Inflammatory macrophage treated with lipopolysaccharide for 4 hours (primary cell): ENCODE measurements around the gene SLC5A9.
"Not testable (repeated sequence)": the region's sequence is repeated elsewhere in the genome, so short reads cannot be mapped to it uniquely, and the experiment has no call there.

Source experiments
- DNase-seq: peaks from one replicate; pipeline ENCODE4 v3.0.0-alpha.2; 2020

Gene SLC5A9

DNA sequence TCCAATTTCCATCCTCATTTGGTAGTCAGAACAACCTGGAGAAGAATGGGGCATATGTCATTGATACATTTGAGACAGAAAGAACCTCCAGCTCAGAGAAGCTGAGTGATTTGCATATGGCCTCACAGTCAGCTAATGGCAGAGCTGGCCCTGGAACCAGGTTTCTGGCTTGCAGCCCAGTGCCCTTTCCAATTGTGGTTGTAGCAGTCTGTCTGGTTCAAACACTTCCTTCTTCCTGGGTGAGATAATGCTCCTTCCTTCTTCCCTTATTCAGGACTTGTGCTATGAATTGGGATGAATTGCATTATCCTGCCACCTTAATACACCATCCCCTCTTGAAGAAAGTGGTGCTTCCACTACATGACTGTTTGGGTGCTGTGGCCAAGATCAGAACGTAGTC is 24.2 kb downstream of the SLC5A9 start:
- DNase-seq = peak; percentile 73

DNA sequence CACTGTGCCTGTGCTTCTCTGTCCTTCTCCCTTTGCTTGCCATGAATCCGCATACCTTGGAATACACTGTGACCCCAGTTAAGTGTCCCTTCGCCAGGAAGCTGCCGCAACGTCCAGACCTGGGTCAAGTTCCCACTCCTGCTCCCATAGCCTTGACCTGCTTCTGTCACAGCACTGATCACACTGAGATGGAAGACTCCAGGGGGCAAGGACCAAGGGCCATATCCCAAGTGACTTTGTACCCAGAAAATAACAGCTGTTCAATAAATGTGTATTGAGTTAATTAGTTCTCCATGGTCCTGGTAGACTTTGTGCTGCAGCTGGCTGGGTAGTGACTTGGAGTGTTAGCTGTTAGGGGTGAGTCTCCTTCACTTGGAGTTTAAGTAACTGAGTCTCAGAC is 25.8 kb downstream of the SLC5A9 start:
- no peak for DNase-seq

DNA sequence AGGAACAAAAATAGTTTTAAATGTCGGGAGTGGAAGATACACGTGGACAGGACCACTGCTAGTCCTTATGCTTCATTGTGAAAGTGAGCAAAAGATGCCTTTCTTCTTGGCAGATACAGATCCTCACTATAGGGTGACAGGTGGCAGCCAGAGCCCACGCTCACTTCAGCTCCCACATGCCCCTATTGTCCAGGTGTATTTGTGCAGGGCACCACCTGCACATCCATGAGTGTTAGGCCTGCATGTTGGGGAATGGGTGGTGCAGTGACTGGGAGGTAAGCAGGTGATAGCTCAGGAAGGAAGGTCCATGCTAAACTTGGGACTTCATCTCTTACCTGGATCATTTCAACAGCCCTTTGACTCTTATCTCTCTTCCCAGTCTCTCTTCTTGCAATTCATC is 27.4 kb downstream of the SLC5A9 start:
- no peak for DNase-seq

DNA sequence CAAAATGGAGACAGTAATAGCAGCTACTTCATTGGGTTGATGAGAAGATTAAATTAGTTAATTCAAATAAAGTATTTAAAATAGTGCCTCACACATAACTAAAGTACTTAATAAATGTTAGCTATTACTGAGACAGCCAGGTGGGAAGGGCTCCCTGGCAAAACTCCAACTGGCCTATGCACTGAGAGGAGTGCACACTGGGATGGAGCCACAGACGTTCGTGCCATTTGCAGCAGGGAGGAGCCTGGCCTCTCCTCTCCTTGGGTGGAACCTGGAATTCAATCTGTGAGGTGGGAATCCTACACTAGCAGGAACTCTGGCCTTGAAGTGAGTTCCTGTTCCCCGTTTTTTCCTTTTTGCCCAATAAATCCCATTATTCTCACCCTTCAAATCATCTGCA is 28.1 kb downstream of the SLC5A9 start:
- DNase-seq = no peak

DNA sequence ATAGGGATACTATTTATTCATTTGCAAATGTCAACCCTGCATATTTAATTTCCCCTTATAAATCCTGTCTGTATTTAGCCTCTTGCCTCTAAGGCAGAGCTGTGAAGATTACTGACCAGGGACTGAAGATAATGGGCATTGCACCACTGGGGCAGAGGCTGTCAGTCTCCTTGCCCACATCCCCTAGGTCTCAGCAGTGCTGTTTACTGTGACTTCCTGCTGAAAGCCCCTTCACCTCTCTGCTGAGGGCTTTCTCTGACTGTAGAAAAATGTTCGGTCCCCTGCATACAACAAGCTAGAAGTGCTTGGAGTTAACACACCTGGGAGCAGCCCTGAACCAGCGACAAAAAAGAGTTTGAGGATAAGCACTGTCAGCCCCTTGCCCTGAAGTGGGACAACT is 28.8 kb downstream of the SLC5A9 start:
- no peak for DNase-seq

DNA sequence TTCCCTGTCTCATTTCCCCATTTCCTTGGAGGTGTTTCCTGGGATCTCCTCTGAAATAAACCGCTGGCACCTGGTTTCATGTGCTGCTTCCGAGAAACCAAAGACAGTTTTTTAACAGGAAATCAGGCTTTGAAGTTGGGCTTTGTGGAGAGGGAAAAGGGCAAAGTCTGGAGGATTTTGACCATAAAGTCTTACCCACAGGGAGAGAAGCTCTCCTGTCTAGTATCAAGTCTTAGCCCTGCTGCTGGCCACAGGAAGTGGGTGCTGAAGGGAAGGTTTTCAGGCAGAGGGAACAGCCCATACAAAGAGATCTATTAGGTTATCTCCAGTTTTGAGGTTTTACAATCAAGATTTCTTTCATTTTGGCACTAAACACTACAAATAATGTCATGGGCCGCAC is 29.3 kb downstream of the SLC5A9 start:
- DNase-seq = no peak

DNA sequence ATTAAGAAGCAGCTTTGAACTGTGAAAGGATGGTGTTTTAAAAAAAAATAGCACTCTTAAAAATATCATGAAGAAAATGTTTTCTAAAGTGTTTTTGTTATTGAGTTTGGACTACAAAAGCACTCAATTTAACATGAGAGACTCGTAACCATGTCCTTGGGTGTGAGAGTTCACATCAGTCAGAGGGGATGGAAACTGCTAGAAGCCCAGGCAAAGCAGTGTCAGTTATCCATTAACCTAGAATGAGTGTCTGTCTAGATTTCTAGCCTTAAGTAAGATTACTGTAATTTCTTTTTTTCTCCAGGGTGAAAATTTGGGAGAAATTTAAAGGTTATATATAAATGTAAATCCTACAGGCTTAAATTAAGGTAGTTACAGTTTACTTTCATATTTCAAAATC is 31.7 kb downstream of the SLC5A9 start:
- no peak for DNase-seq

DNA sequence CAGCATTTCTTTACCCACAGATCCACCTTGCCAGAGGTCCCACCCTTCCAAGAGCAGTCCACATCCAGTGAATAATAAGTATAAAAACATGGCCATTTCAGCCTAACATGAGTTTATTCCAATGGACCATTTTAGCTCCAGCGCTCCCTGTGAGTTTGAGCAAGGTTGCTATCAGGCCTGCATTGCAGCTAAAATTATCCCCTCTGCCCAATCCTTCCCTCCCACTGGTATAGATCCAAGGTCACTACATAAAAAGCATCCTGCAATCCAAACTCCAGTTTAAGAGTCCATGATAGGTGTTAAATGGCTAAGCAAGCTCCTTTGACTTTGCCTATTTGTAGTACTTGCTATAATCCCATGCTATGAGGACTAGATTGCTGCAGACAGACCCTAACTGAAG is 35.6 kb downstream of the SLC5A9 start:
- no peak for DNase-seq

DNA sequence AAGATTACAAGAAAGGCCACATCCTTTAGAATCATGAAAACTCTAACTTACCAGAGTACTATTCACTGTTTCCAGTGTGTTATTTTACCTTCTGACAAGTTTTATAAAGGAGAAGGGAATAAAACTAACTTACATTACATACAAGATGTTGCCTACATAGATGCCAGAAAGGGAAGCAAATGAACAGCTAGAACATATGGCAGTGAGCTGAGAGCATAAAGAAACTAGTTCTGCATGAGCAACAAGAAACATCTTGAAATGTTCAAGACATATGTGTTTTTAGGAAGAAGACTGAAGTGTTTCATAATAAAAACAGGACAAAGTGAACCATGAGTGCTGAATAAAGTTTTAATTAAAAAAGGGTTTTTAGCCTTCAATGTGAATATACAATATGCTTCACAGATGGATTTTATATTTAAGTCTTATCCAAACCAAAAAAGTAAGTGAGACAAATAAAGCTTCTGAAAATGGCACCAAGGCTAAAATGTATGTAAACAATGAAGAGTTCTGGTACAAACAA is 39.4 kb downstream of the SLC5A9 start:
- DNase-seq = no peak

DNA sequence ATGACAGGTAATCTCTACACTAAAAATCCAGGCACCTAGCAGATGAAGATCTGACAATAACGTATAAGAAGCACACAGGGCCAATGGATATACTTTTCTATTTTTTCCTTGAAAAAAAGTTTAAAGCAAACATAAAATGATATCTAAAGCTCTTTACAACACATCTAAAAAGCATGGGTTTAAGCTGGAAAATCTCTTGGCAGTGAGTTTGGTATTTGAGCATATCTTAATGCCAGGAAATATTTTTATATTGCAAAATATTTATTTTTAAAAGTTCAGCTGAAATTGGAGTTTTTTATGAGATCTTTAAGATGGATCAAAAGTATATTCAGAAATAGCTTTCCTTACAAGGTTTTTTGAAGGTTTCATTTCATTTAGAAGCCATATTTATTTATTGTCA is 40.5 kb downstream of the SLC5A9 start:
- no peak for DNase-seq

DNA sequence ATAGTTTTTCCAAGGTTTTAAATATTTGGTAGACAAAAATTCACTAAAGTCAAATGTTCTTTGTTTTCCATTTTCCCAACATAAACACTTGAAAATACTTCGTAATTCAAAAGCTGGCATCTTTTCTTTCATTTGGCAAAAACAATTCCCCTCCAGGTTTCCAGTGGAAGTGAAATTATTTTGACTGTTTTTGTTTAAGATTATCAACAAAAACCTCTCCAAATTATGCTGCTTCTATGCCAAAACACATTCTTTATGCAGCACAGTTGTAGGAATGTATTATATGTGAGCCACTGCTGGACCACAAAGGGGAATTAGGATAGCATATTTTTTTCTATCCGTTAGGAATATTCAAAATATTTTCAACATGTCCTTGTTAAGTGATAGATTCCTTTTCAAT is 44.1 kb downstream of the SLC5A9 start:
- no peak for DNase-seq

DNA sequence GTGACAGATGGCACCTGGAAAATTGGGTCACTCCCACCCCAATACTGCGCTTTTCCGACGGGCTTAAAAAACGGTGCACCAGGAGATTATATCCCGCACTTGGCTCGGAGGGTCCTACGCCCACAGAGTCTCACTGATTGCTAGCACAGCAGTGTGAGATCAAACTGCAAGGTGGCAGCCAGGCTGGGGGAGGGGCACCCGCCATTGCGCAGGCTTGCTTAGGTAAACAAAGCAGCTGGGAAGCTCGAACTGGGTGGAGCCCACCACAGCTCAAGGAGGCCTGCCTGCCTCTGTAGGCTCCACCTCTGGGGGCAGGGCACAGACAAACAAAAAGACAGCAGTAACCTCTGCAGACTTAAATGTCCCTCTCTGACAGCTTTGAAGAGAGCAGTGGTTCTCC is 54.9 kb downstream of the SLC5A9 start:
- DNase-seq = not testable (repeated sequence)

DNA sequence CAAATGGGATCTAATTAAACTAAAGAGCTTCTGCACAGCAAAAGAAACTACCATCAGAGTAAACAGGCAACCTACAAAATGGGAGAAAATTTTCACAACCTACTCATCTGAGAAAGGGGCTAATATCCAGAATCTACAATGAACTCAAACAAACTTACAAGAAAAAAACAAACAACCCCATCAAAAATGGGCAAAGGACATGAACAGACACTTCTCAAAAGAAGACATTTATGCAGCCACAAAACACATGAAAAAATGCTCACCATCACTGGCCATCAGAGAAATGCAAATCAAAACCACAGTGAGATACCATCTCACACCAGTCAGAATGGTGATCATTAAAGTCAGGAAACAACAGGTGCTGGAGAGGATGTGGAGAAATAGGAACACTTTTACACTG is 59.8 kb downstream of the SLC5A9 start:
- DNase-seq = not testable (repeated sequence)

DNA sequence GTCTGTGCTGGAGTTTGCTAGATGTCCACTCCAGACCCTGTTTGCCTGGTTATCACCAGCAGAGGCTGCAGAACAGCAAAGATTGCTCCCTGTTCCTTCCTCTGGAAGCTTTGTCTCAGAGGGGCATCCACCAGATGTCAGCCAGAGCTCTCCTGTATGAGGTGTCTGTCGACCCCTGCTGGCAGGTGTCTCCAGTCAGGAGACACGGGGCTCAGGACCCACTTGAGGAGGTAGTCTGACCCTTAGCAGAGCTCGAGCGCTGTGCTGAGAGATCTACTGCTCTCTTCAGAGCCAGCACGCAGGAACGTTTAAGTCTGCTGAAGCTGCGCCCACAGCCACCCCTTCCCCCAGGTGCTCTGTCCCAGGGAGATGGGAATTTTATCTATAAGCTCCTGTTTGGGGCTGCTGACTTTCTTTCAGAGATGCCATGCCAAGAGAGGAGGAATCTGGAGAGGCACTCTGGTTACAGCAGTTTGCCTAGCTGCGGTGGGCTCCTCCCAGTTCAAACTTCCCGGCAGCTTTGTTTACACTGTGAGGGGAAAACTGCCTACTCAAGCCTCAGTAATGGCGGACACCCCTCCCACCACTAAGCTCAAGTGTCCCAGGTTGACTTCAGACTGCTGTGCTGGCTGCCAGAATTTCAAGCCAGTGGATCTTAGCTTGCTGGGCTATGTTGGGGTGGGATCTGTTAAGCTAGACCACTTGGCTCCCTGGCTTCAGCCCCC is 62.3 kb downstream of the SLC5A9 start:
- not testable (repeated sequence) for DNase-seq

DNA sequence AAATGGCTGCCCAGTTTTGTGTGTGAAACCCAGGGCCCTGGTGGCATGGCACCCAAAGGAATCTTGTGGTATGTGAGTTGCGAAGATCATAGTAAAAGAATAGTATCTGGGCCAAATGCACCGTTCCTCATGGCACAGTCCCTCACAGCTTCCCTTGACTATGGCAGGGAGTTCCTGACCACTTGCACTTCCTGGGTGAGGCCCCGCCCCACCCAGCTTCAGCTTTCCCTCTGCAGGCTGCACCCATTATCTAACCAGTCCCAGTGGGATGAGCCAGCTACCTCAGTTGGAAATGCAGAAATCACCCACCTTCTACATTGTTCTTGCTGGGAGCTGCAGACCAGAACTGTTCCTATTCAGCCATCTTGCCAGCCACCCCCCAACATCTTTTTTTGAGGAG is 63.0 kb downstream of the SLC5A9 start:
- no peak for DNase-seq

DNA sequence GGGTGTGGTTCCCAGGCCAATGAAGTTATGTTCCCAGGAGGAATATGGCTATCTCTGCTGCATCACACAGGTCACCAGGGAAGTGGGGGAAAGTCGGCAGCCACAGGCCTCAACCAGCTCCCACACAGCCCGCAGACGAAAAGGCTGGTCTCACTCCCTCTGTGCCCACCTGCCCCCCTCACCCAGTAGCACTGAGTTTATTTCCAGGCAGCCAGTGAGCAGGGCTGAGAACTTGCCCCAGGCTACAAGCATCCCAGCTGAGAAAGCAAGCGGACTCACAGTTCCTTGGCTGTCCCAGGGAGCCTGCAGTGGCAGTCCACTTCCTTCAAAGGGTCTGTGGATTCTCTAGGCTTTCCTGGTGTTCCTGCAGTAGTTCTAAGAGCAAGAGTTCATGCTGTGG is 68.9 kb downstream of the SLC5A9 start:
- DNase-seq = no peak

DNA sequence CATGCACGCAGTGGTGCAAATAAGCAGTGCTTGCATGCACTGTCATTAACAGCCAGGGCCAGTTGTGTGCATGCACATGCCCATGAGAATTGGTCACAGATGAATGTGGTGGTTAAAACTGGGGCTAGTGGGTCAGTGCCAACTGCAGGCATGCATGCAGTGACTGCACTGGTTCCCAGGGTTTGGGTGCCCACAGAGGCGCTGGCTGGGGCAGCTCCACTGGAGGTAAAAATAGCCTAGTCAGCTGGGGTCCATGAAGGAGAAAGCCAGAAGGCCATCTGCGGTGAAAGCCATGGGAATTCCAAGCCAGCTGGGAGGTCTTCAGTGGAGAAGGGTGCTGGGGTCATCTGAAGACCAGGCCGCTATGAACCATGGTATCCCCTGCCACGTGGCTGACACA is 70.2 kb downstream of the SLC5A9 start:
- no peak for DNase-seq

DNA sequence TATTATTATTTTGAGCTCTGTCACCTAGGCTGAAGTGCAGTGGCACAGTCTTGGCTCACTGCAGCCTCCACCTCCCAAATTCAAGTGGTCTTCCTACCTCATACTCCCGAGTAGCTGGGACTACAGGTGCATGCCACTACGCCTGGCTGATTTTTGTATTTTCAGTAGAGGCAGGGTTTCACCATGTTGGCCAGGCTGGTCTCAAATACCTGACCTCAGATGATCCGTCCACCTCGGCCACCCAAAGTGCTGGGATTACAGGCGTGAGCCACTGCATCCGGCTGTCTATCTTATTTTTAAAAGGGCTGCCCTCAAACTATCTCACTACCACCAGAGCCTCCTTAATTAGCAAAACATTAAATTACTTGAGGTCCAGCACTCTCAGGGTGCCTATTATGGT is 71.6 kb downstream of the SLC5A9 start:
- not testable (repeated sequence) for DNase-seq

DNA sequence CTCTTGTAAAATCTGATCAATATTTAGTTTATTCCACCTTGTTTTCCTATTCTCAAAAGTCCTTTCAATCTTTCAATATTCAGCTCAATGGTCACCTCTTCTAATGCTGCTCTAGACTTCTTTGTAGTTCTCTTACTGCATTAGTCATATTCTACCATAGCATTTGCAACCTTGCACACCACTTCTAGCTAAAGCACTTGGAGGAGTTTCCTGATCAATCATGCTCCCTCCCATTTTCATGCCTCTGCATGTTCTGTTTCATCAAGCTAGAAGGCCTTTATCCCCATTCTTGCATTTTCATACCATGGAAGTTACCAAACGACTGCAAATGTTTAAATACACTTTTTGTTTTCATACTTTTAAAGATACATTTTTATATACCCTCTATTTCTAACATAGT is 72.1 kb downstream of the SLC5A9 start:
- DNase-seq = no peak
